ENCODE results near the gene P2RX3.

- TF ChIP-seq CTCF (IDR thresholded peaks at IDR 0.05): no peak
- TF ChIP-seq POLR2AphosphoS5 (IDR thresholded peaks at IDR 0.05): no peak
Observed at GRCh38 chr11:57320719-57321387, 17.3 kb upstream of the P2RX3 start.
